HepG2 (cell line): Measurements from ENCODE around the gene ZNF844.

Experiments used
- CEBPG ChIP-seq: IDR thresholded peaks from 2 replicates; pipeline ENCODE4 v1.6.1; 2016
- CHD4 ChIP-seq: fragments of 200-600 bp; sonication (generic); IDR thresholded peaks from 2 replicates; pipeline ENCODE4 v1.7.0; 2017; ENCODE audit warnings: mild to moderate bottlenecking, low read length, borderline replicate concordance
- CTCF ChIP-seq: sonication (generic); formaldehyde crosslinking; IDR thresholded peaks from 2 replicates; pipeline ENCODE4 v1.5.0; 2020; ENCODE audit warnings: mild to moderate bottlenecking, missing genetic modification reagents, moderate library complexity
- EED ChIP-seq: sonication (generic); formaldehyde crosslinking; IDR thresholded peaks from 2 replicates; pipeline ENCODE4 v1.5.0; 2020; ENCODE audit warnings: mild to moderate bottlenecking, missing genetic modification reagents
- FOXM1 ChIP-seq: sonication (generic); formaldehyde crosslinking; IDR thresholded peaks from 2 replicates; pipeline ENCODE4 v1.5.0; 2020; ENCODE audit warnings: missing genetic modification reagents
- GABPA ChIP-seq, 2 experiments: IDR thresholded peaks; 2 replicates each; pipeline ENCODE4 v1.6.1; 2011 to 2016; ENCODE audit warnings: low read depth in 2 of 2, low read length in 1 of 2, missing biosample characterization in 1 of 2, missing genetic modification characterization in 1 of 2
- RBM39 ChIP-seq: fragments of 200-400 bp; formaldehyde crosslinking; IDR thresholded peaks from one replicate; pipeline ENCODE4 v1.6.1; 2018; ENCODE audit warnings: antibody characterized with exemption, mild to moderate bottlenecking, low read depth, low read length; ENCODE audit not compliant: poor library complexity, severe bottlenecking
- SALL2 ChIP-seq: sonication (generic); formaldehyde crosslinking; IDR thresholded peaks from 2 replicates; pipeline ENCODE4 v1.8.1; 2023; ENCODE audit warnings: mild to moderate bottlenecking, missing genetic modification reagents, inconsistent platforms
- ZC3H4 ChIP-seq: sonication (generic); formaldehyde crosslinking; IDR thresholded peaks from 2 replicates; pipeline ENCODE4 v1.4.0; 2020; ENCODE audit warnings: missing genetic modification reagents, borderline replicate concordance
- ZMAT3 ChIP-seq: sonication (generic); formaldehyde crosslinking; conservative IDR thresholded peaks from 2 replicates; pipeline ENCODE4 v1.7.0; 2021; ENCODE audit warnings: missing genetic modification reagents
- ZNF160 ChIP-seq: sonication (generic); formaldehyde crosslinking; IDR thresholded peaks from 2 replicates; pipeline ENCODE4 v1.8.0; 2022; ENCODE audit warnings: mild to moderate bottlenecking, inconsistent platforms, missing genetic modification reagents
- ZNF362 ChIP-seq: sonication (generic); formaldehyde crosslinking; IDR thresholded peaks from 2 replicates; pipeline ENCODE4 v1.4.0; 2020; ENCODE audit warnings: missing genetic modification reagents, mild to moderate bottlenecking, borderline replicate concordance
- ZNF639 ChIP-seq: conservative IDR thresholded peaks from 2 replicates; pipeline ENCODE4 v1.6.1; 2018; ENCODE audit warnings: missing genetic modification reagents

- TF ChIP-seq ZMAT3 (CRISPR knock-in tag) (no peak), CEBPG (CRISPR knock-in tag) (no peak), GABPA (IDR thresholded peaks at IDR 0.05; ENCODE audit: low read depth, low read length) (no peak), GABPA (CRISPR knock-in tag; IDR thresholded peaks at IDR 0.05; ENCODE audit: low read depth) (no peak), CHD4 (no peak), EED (CRISPR knock-in tag) (no peak), RBM39 (no peak), ZC3H4 (CRISPR knock-in tag) (no peak), ZNF639 (CRISPR knock-in tag) (no peak), ZNF362 (CRISPR knock-in tag) (no peak), SALL2 (CRISPR knock-in tag) (no peak), FOXM1 (no peak), CTCF (CRISPR knock-in tag) (no peak), ZNF160 (CRISPR knock-in tag) (no peak)
Measured at GRCh38 chr19:12111943-12112637, 47.6 kb downstream of the ZNF844 start.
